Ovary (tissue), 3 donors: ENCODE results near the gene TEX2.

ENCODE experiments used
- EP300 ChIP-seq: sonication (generic); formaldehyde crosslinking; IDR thresholded peaks from one replicate; pipeline ENCODE4 v1.6.1; 2017; ENCODE audit warnings: antibody characterized with exemption
- POLR2A ChIP-seq: fragments of 450-650 bp; IDR thresholded peaks from one replicate; pipeline ENCODE4 v1.6.1; 2017; ENCODE audit warnings: antibody characterized with exemption, mild to moderate bottlenecking, moderate library complexity
- TF ChIP-seq, protein P1 (sequence below), 3 donors: fragments of 450-650 bp in 2 of 3; fragments of 200-600 bp in 1 of 3; IDR thresholded peaks; one replicate each; pipeline versions ENCODE4 v1.5.1 to v1.8.0; 2016 to 2022; ENCODE audit warnings: antibody characterized with exemption in 3 of 3, mild to moderate bottlenecking in 1 of 3
- donor health status: DM: no; HTN: no; CAD: no.

DNA sequence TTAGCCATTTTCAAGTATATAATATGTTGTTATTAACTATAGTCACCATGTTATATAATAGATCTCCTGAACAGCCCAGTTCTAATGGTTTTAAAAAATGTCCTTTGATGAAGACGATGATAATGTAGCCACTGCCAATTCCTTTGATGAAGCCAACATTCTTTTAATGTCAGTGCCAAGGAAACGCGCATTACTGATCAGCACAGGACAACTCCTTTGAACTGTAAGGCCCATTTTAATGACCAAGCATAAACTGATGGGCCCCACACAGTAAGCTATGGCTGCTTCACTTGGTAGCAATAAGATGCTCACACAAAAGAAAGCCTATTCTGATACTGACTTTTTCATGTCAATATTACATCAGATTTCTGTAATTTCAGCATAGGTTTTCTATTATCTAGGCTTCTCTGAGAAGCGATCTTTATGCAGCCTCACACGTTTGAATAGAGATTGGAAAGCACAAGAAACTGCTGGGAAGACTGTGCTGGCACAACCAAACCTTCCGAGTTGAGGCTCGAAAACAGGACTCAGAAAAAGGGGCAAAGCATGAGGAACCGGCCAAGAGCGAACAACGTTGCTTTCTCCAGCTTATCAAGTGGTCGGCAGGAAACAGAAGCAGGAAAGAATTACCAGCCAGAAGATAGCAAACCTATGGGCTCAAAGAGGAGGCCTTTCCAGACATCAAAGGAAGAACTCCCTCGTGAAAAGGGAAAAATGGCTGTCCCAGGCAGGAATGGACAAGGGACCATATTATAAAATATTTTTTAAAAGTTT is 152.5 kb downstream of the TEX2 start:
- TF ChIP-seq POLR2A (no peak), EP300 (no peak)
- TF ChIP-seq, protein P1, sequence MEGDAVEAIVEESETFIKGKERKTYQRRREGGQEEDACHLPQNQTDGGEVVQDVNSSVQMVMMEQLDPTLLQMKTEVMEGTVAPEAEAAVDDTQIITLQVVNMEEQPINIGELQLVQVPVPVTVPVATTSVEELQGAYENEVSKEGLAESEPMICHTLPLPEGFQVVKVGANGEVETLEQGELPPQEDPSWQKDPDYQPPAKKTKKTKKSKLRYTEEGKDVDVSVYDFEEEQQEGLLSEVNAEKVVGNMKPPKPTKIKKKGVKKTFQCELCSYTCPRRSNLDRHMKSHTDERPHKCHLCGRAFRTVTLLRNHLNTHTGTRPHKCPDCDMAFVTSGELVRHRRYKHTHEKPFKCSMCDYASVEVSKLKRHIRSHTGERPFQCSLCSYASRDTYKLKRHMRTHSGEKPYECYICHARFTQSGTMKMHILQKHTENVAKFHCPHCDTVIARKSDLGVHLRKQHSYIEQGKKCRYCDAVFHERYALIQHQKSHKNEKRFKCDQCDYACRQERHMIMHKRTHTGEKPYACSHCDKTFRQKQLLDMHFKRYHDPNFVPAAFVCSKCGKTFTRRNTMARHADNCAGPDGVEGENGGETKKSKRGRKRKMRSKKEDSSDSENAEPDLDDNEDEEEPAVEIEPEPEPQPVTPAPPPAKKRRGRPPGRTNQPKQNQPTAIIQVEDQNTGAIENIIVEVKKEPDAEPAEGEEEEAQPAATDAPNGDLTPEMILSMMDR (IDR thresholded peaks at IDR 0.05) = no peak
